ENCODE measurements around the gene CMTM3.
A peak's percentile ranks its signal among the peaks of the same experiment; 100 is the strongest.

CMTM3 gene, protein sequence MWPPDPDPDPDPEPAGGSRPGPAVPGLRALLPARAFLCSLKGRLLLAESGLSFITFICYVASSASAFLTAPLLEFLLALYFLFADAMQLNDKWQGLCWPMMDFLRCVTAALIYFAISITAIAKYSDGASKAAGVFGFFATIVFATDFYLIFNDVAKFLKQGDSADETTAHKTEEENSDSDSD

DNA sequence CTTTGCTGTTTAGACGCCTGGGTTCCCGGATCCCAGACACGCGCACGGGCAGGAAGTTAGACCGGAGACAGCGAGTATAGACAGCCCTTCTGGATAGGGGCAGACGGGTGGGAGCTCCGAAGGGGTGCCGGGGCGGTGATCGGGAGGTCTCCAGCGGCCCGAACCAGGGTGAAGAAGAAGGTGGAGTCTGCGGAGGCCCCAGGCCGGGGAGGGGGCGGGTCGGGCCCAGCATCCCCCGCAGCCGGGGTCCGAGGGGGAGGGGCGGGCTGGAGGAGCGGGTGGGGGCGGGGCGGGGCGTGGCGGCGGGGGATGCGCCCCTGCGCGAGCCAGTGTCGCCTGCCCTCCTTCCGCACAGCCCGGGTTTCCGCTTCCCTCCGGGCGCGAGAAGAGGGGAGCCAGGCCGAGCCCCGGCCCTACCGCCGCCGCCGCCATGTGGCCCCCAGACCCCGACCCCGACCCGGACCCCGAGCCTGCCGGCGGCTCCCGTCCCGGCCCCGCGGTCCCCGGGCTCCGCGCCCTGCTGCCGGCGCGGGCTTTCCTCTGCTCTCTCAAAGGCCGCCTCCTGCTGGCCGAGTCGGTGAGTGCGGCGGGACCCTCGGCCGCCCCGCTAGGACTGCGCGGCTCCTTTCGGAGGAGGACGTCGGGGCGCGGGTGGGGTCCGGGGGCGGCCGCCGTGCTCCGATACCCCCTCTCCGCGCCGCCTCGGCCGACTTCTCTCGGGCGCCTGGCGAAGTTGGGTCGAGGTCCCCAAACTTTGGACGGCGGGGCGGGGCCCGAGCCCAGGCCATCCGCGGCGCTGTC lies at the start of gene CMTM3:
CMTM3 (plus strand) TSS at position 329 of the 801 bp plus-strand sequence; CDS start at position 431, 102 bp downstream.
- Histone ChIP-seq H3K9me3 (ENCODE audit: control insufficient read depth, insufficient read depth, low read depth, low read length) (no peaks in the 10 kb centered on the region), H3K4me1 (ENCODE audit: control insufficient read depth, insufficient read depth, low read length) (no peaks in the 10 kb centered on the region), H3K36me3 (ENCODE audit: control insufficient read depth in 2 of 2, insufficient read depth in 1 of 2, low read length in 2 of 2) (peaks cover 0 to 10% of the 10 kb centered on the region in 2 experiments; a peak in 1 of 3 replicates), H3K27ac (ENCODE audit: extremely low read depth, low read depth, low read length) (peak within 1 kb of the TSS; percentile 80), H3K4me3 (ENCODE audit: low read depth, low read length) (peak within 1 kb of the TSS; percentile 69)
- POLR2A ChIA-PET = interaction anchor here (1.0 kb wide), 1 partner anchor 239 kb away, joined by 3 read pairs; no protein-coding TSS in a partner anchor
- TF ChIP-seq, protein P1, sequence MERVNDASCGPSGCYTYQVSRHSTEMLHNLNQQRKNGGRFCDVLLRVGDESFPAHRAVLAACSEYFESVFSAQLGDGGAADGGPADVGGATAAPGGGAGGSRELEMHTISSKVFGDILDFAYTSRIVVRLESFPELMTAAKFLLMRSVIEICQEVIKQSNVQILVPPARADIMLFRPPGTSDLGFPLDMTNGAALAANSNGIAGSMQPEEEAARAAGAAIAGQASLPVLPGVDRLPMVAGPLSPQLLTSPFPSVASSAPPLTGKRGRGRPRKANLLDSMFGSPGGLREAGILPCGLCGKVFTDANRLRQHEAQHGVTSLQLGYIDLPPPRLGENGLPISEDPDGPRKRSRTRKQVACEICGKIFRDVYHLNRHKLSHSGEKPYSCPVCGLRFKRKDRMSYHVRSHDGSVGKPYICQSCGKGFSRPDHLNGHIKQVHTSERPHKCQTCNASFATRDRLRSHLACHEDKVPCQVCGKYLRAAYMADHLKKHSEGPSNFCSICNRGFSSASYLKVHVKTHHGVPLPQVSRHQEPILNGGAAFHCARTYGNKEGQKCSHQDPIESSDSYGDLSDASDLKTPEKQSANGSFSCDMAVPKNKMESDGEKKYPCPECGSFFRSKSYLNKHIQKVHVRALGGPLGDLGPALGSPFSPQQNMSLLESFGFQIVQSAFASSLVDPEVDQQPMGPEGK (tag by site-specific recombination; IDR thresholded peaks at IDR 0.05) = peak; percentile 73
- peak; percentile 25; the same call in 1 of the 2 replicates for TF ChIP-seq GLIS1 (tag by site-specific recombination; IDR thresholded peaks at IDR 0.05)
- peak; percentile 48 for TF ChIP-seq CTCF (tag by site-specific recombination; IDR thresholded peaks at IDR 0.05)
- peak; percentile 65; the same call in 1 of the 2 replicates for TF ChIP-seq ZNF777 (tag by site-specific recombination; IDR thresholded peaks at IDR 0.05; ENCODE audit: borderline replicate concordance)
- 0 out of 2 replicates have a peak, but pooled peaks have one; percentile 5 for TF ChIP-seq KLF1 (tag by site-specific recombination; IDR thresholded peaks at IDR 0.05)
- TF ChIP-seq ZNF341 (tag by site-specific recombination; IDR thresholded peaks at IDR 0.05; ENCODE audit: low read depth) = peak; percentile 76
- peak; percentile 92; the same call in 1 of the 2 replicates for TF ChIP-seq ZNF561 (tag by site-specific recombination; IDR thresholded peaks at IDR 0.05; ENCODE audit: borderline replicate concordance)
- TF ChIP-seq SETDB1 (IDR thresholded peaks at IDR 0.05; ENCODE audit: insufficient read length, low read length) = no peak
- TF ChIP-seq ZNF707 (tag by site-specific recombination; IDR thresholded peaks at IDR 0.05) = no peak
- TF ChIP-seq ZNF701 (tag by site-specific recombination; IDR thresholded peaks at IDR 0.05) = no peak
- 0 out of 2 replicates have a peak, but pooled peaks have one; percentile 5 for TF ChIP-seq ZBTB11 (tag by site-specific recombination; conservative IDR thresholded peaks at IDR 0.05; ENCODE audit: low read depth)
- peak; percentile 33; the same call in 1 of the 2 replicates for TF ChIP-seq GLIS2 (tag by site-specific recombination; IDR thresholded peaks at IDR 0.05)
- 0 out of 2 replicates have a peak, but pooled peaks have one; percentile 3 for TF ChIP-seq ZNF76 (tag by site-specific recombination; IDR thresholded peaks at IDR 0.05; ENCODE audit: borderline replicate concordance, low read depth)
- peak; percentile 79 for TF ChIP-seq SP3 (tag by site-specific recombination; IDR thresholded peaks at IDR 0.05)
- TF ChIP-seq KLF8 (tag by site-specific recombination; IDR thresholded peaks at IDR 0.05) = 0 out of 2 replicates have a peak, but pooled peaks have one; percentile 11
- TF ChIP-seq ZBTB10 (tag by site-specific recombination; IDR thresholded peaks at IDR 0.05) = peak; percentile 59; the same call in 1 of the 2 replicates
- 0 out of 2 replicates have a peak, but pooled peaks have one; percentile 12 for TF ChIP-seq ZNF24 (tag by site-specific recombination; IDR thresholded peaks at IDR 0.05)
- peak; percentile 48; the same call in 1 of the 2 replicates for TF ChIP-seq ZBTB7A (tag by site-specific recombination; IDR thresholded peaks at IDR 0.05; ENCODE audit: low read depth)
- TF ChIP-seq ZNF785 (tag by site-specific recombination; IDR thresholded peaks at IDR 0.05) = peak; percentile 71; the same call in 1 of the 2 replicates
- no peak for TF ChIP-seq ZNF560 (tag by site-specific recombination; IDR thresholded peaks at IDR 0.05; ENCODE audit: borderline replicate concordance)
- CTCF ChIA-PET = interaction anchor here (0.6 to 1.5 kb wide), 4 partner anchors 62 to 200 kb away, joined by 3 to 9 read pairs (median 4); no protein-coding TSS in a partner anchor

All from HEK293 (cell line).